ENCODE measurements around the gene PHF21B. TPM values are rescaled to one million over a fixed set of nuclear protein-coding genes. Genes with fewer than 3 reads are reported as not detected.

PHF21B gene
- total and polyA plus RNA-seq, 4 donors = 3.3 to 12.7 (median 9.2) TPM

DNA sequence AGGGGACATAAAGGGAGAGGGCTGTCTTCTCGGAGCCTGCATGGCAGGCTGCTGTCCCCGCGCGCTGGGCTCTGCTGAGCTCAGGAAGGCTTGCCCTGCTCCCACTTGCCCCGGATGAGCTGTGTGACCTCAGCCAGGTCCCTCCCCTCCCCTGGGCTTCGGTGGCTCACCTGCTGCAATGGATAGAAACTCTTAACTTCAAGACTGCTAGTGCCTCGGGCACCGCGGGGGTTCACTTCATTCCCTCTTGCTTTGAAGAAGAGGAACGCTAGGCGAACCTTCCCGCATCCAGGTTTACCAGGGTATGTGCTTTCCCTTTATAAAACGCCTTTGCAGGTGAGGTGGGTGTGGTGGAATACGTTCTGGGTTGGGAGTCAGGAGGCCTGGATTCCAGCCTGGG, 115.0 kb downstream of the PHF21B start:
- no peak overlapping the region for H3K4me3 ChIP-seq (ENCODE audit: low read depth, low read length)
- no peak for DNase-seq (ENCODE audit: low read depth in 4 of 6, low spot score in 6 of 6)
- H3K27me3 ChIP-seq (ENCODE audit: control insufficient read depth, insufficient read depth, low read length) = no peaks in the 10 kb centered on the region
- H3K4me1 ChIP-seq (ENCODE audit: control insufficient read depth, insufficient read depth, low read length) = no peaks in the 10 kb centered on the region
- peaks cover 58% of the 10 kb centered on the region for H3K36me3 ChIP-seq (ENCODE audit: control insufficient read depth, insufficient read depth, low read length)
- H3K27ac ChIP-seq (ENCODE audit: low read depth, low read length) = no peak overlapping the region
- 89% methylated on average over 14 of the region's 14 CpGs for WGBS (ENCODE audit: insufficient coverage)
- H3K9me3 ChIP-seq (ENCODE audit: control insufficient read depth, insufficient read depth, low read length) = no peaks in the 10 kb centered on the region

DNA sequence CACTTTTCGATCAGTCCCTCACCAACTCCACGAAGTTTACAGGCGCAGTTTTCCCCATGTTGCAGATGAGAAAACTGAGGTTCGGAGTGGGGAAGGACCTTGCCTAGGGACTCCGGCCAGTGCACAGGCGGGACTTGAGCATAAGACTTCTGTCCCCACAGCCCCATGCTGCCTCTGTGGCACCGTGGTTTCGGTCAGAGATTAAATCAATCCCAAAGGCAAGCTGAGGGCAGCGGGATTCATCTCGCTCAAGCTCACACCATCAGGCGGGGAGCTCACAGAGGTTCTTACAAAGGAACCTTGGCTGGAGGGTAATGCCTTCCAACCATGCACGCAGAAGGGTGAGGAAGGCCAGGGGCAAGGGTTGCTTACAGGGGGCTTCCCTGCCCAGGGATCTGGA, 115.5 kb downstream of the PHF21B start:
- Histone ChIP-seq H3K27me3 (ENCODE audit: control insufficient read depth, insufficient read depth, low read length) (no peaks in the 10 kb centered on the region), H3K27ac (ENCODE audit: low read depth, low read length) (no peak overlapping the region), H3K4me1 (ENCODE audit: control insufficient read depth, insufficient read depth, low read length) (no peaks in the 10 kb centered on the region), H3K36me3 (ENCODE audit: control insufficient read depth, insufficient read depth, low read length) (peaks cover 60% of the 10 kb centered on the region), H3K9me3 (ENCODE audit: control insufficient read depth, insufficient read depth, low read length) (no peaks in the 10 kb centered on the region), H3K4me3 (ENCODE audit: low read depth, low read length) (no peak overlapping the region)
- 95% methylated on average over 12 of the region's 12 CpGs for WGBS (ENCODE audit: insufficient coverage)
- DNase-seq (ENCODE audit: low read depth in 4 of 6, low spot score in 6 of 6) = no peak

DNA sequence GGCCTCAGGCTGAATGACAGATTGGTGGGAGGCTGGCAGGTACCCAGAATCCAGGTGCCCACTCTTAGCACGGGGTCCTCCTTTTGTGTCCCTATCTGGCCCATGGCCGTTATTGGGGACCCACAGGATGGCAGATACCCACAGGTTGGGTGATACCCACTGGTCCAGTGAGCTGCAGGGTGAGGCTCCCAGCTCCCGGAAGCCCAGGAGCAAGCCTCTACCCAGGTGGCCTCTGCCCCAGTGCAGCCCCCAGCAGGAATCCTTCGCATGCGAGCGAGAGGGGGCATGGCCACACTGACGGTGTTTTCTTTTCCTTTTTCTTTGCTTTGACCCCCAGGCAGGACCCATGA, 116.1 kb downstream of the PHF21B start:
- WGBS (ENCODE audit: insufficient coverage) = 85% methylated on average over 7 of the region's 7 CpGs
- DNase-seq (ENCODE audit: low read depth in 4 of 6, low spot score in 6 of 6) = no peak

DNA sequence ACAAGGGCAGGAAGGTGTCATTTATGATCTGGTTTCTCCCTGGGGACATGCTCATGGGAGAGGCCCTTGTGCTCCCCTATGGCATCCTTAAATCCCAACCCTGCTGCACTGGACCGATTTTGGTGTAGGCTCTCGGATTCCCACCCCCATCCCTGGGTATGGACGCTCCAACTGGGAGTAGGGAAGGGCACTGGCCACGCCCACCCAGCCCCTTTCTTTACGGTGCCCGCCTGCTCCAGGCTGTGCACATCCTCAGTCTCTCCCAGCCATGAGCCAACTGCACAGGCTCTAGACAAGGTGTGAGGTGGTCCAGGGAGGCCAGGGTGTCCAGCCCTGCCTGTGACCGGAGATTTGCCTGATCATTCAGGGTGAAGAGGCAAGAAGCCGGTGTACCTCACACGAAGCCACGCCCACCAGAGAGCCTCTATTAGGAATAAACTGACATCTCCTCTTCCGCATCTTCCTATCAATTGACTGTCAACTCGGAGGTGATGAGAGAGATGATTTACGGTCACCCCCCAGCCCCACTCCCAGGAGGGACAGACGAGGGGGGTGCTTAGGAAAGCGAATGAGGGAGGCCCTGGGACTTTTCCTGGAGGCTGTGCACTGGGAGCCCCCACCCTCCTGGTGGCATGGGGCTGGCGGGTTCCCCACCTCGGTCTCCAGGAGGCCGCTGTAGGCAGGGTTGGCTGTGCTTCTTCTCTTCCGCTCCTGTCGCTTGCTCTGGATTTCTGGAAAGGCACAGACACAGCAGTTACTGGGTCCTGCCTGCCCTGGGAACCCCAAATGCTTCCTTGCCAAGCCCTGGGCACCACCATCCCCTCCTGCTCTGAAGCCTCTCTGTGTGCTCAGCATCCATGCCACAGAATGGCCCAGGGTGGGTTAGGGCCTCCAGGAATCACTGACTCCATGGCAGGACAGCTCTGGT, 116.7 kb downstream of the PHF21B start:
- H3K9me3 ChIP-seq (ENCODE audit: control insufficient read depth, insufficient read depth, low read length) = no peaks in the 10 kb centered on the region
- H3K4me3 ChIP-seq (ENCODE audit: low read depth, low read length) = no peak overlapping the region
- WGBS (ENCODE audit: insufficient coverage) = 94% methylated on average over 10 of the region's 20 CpGs
- peaks cover 69% of the 10 kb centered on the region for H3K36me3 ChIP-seq (ENCODE audit: control insufficient read depth, insufficient read depth, low read length)
- H3K4me1 ChIP-seq (ENCODE audit: control insufficient read depth, insufficient read depth, low read length) = no peaks in the 10 kb centered on the region
- no peak for DNase-seq (ENCODE audit: low read depth in 4 of 6, low spot score in 6 of 6)
- H3K27me3 ChIP-seq (ENCODE audit: control insufficient read depth, insufficient read depth, low read length) = no peaks in the 10 kb centered on the region
- H3K27ac ChIP-seq (ENCODE audit: low read depth, low read length) = no peak overlapping the region

More for the DNA sequence above, 116.1 kb downstream of the PHF21B start:
- no peaks in the 10 kb centered on the region for H3K27me3 ChIP-seq (ENCODE audit: control insufficient read depth, insufficient read depth, low read length)
- no peak overlapping the region for H3K4me3 ChIP-seq (ENCODE audit: low read depth, low read length)
- no peak overlapping the region for H3K27ac ChIP-seq (ENCODE audit: low read depth, low read length)
- no peaks in the 10 kb centered on the region for H3K9me3 ChIP-seq (ENCODE audit: control insufficient read depth, insufficient read depth, low read length)
- peaks cover 62% of the 10 kb centered on the region for H3K36me3 ChIP-seq (ENCODE audit: control insufficient read depth, insufficient read depth, low read length)
- no peaks in the 10 kb centered on the region for H3K4me1 ChIP-seq (ENCODE audit: control insufficient read depth, insufficient read depth, low read length)

DNA sequence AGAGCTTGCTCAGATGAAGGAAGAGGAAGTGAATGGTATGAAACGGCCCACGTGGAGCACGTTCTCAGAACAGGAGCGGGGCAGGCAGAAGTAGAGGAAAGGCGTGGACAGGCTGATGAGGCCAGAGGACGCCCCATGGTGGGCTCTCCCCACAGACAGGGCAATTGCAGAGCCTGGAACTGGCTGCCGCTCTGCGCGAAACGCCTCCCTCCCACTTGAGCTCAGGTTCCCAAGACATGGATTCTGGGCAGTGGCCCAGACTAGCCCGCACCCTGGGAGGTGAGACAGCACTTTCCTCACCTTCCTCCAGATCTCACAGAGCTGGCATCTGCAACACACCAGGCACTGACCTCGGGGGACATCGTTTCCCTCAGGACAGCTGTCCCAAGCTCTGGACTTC, 117.6 kb downstream of the PHF21B start:
- H3K27me3 ChIP-seq (ENCODE audit: control insufficient read depth, insufficient read depth, low read length) = no peaks in the 10 kb centered on the region
- H3K4me3 ChIP-seq (ENCODE audit: low read depth, low read length) = no peak overlapping the region
- DNase-seq (ENCODE audit: low read depth in 4 of 6, low spot score in 6 of 6) = no peak
- no peaks in the 10 kb centered on the region for H3K4me1 ChIP-seq (ENCODE audit: control insufficient read depth, insufficient read depth, low read length)
- no peaks in the 10 kb centered on the region for H3K9me3 ChIP-seq (ENCODE audit: control insufficient read depth, insufficient read depth, low read length)
- WGBS (ENCODE audit: insufficient coverage) = 88% methylated on average over 13 of the region's 13 CpGs
- peaks cover 74% of the 10 kb centered on the region for H3K36me3 ChIP-seq (ENCODE audit: control insufficient read depth, insufficient read depth, low read length)
- no peak overlapping the region for H3K27ac ChIP-seq (ENCODE audit: low read depth, low read length)

DNA sequence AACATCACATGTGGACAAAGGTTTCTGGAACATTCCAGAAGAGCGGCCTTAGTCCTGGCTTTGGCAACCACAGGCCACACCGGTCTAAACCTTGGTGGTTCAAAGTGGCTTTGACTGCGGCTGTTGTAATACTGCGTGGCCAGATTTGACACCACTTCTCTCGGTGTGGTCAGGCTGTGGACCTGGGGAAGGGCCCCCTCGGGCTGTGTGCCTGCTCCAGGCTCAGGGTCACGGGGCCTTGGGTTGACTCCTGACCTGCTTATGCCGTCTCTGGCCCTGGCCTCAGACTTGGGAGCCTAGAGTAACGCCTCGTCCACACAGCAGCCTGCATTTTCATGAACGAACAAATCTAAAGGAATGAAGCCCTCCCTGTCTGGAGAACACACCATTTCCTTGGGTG, 118.0 kb downstream of the PHF21B start:
- Histone ChIP-seq H3K27ac (ENCODE audit: low read depth, low read length) (no peak overlapping the region), H3K36me3 (ENCODE audit: control insufficient read depth, insufficient read depth, low read length) (peaks cover 75% of the 10 kb centered on the region), H3K9me3 (ENCODE audit: control insufficient read depth, insufficient read depth, low read length) (no peaks in the 10 kb centered on the region), H3K27me3 (ENCODE audit: control insufficient read depth, insufficient read depth, low read length) (no peaks in the 10 kb centered on the region), H3K4me1 (ENCODE audit: control insufficient read depth, insufficient read depth, low read length) (no peaks in the 10 kb centered on the region), H3K4me3 (ENCODE audit: low read depth, low read length) (no peak overlapping the region)
- WGBS (ENCODE audit: insufficient coverage) = 94% methylated on average over 8 of the region's 11 CpGs
- no peak for DNase-seq (ENCODE audit: low read depth in 4 of 6, low spot score in 6 of 6)

DNA sequence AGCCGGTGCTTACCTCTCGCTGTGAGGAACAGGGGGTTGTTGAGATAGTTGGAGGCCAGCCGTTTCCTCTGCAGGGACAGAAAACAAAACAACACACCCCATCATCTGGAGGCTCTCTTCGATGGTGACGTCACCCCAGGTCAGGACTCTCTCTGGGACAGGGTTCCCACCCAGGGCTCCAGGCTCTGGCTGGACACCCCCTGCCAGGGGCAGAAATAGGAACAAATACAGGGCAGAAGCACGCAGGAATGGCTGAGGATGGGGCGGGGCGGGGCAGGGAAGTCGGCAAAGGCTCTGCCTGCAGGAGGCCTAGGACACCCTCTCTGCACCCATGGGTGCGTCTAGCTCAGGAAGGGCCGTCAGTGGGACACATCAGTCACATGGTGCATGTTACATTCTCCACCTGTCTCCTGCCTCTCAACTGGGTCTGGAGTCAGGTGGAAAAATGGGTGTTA, 118.5 kb downstream of the PHF21B start:
- Histone ChIP-seq H3K36me3 (ENCODE audit: control insufficient read depth, insufficient read depth, low read length) (peaks cover 80% of the 10 kb centered on the region), H3K27ac (ENCODE audit: low read depth, low read length) (no peak overlapping the region), H3K4me3 (ENCODE audit: low read depth, low read length) (no peak overlapping the region), H3K9me3 (ENCODE audit: control insufficient read depth, insufficient read depth, low read length) (no peaks in the 10 kb centered on the region), H3K27me3 (ENCODE audit: control insufficient read depth, insufficient read depth, low read length) (no peaks in the 10 kb centered on the region), H3K4me1 (ENCODE audit: control insufficient read depth, insufficient read depth, low read length) (no peaks in the 10 kb centered on the region)
- WGBS (ENCODE audit: insufficient coverage) = 81% methylated on average over 6 of the region's 11 CpGs
- no peak for DNase-seq (ENCODE audit: low read depth in 4 of 6, low spot score in 6 of 6)

DNA sequence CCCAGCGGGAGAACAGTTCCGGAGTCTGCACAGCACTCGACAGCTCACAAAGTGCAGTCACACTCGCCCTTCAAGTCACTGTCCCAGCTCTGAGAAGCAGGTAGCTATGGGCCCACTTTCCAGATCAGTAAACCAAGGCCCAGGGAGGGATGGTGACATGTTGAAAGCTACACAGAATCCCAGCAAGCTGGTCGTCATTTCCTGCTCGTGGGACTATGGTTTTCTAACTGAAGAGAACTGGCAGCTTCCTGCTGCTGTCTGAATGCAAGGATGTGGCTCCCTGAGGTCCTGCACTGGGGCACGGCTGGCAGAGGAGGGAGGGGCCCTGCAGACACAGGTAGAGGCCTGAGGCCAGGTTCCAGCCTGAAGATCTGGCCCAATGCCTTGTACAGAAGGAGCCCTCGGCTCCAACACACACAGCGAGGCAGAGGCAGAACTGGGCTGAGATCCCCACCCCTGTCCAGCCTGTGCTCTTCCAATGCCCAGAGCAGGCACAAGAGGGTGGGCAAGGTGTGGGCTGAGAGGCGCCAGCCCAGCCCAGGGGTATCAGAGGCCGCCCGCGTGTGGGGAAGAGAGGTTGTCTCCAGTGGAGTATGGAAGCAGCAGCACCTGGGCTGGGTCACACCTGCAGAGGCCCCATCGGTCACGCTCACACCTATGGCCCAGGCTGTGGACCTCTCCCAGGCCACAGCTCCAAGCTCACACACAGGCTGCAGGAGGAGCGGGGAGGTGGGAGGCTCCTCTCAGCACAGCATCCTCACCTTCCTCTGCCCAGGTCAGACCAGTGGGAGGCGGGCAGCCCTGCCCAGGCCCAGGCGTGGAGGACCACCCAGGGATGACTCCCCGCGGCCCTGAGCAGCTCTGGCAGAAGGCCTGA, 119.2 kb downstream of the PHF21B start:
- Histone ChIP-seq H3K36me3 (ENCODE audit: control insufficient read depth, insufficient read depth, low read length) (peaks cover 84% of the 10 kb centered on the region), H3K27ac (ENCODE audit: low read depth, low read length) (no peak overlapping the region), H3K9me3 (ENCODE audit: control insufficient read depth, insufficient read depth, low read length) (no peaks in the 10 kb centered on the region), H3K4me1 (ENCODE audit: control insufficient read depth, insufficient read depth, low read length) (no peaks in the 10 kb centered on the region), H3K27me3 (ENCODE audit: control insufficient read depth, insufficient read depth, low read length) (no peaks in the 10 kb centered on the region), H3K4me3 (ENCODE audit: low read depth, low read length) (no peak overlapping the region)
- DNase-seq (ENCODE audit: low read depth in 4 of 6, low spot score in 6 of 6) = no peak
- WGBS (ENCODE audit: insufficient coverage) = 93% methylated on average over 14 of the region's 20 CpGs

DNA sequence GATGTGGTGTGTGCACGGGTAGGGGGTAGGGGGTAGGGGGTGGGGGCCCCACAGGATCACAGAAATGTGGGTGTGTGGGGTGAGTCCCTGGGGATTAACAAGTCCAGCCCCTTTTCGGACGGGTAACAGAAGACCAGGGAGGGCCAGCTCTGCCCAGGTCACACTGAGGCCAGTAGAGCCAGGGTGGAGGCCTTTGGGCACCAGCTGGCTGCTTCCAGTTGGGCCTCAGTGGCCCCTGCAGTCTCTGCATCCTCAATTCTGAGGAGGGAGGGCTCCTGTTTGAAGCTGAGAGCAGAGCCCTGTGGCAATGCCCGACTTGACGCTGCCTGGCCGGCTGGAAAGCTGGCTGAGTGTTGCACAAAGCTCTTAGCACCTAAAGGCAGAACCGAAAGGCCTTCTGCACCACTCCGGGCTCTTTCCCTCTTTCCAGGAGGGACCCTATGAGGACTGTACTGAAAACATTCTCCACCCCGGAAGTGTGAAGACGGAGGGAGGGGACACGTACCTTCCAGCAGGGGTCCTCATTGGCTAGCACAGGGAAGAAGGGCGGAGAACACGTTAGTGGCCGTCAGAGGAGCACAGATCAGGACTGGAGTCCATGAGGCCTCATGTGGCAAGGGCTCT, 120.4 kb downstream of the PHF21B start:
- Histone ChIP-seq H3K4me3 (ENCODE audit: low read depth, low read length) (no peak overlapping the region), H3K4me1 (ENCODE audit: control insufficient read depth, insufficient read depth, low read length) (no peaks in the 10 kb centered on the region), H3K9me3 (ENCODE audit: control insufficient read depth, insufficient read depth, low read length) (no peaks in the 10 kb centered on the region), H3K36me3 (ENCODE audit: control insufficient read depth, insufficient read depth, low read length) (peaks cover 84% of the 10 kb centered on the region), H3K27ac (ENCODE audit: low read depth, low read length) (no peak overlapping the region), H3K27me3 (ENCODE audit: control insufficient read depth, insufficient read depth, low read length) (no peaks in the 10 kb centered on the region)
- DNase-seq (ENCODE audit: low read depth in 4 of 6, low spot score in 6 of 6) = peak in 2 of 6 donors; percentile 21 to 60
- 69% methylated on average over 13 of the region's 14 CpGs for WGBS (ENCODE audit: insufficient coverage)

All from spinal cord (tissue), 10 donors.